Prostate gland (tissue), 2 donors: ENCODE measurements around the gene CACNA1B. TPM values are rescaled to one million over a fixed set of nuclear protein-coding genes. Genes with fewer than 3 reads are reported as not detected.

Experiments
- DNase-seq: peaks from one replicate; pipeline ENCODE4 v3.0.0-alpha.2; 2019; ENCODE audit warnings: low spot score
- H3K27ac ChIP-seq, 2 donors: fragments of 200-600 bp; sonication (generic); 2 replicates each; pipeline ENCODE4 v1.5.1; 2017 to 2019
- H3K27me3 ChIP-seq: fragments of 200-600 bp; sonication (generic); replicated peaks from 2 replicates; pipeline ENCODE4 v1.5.1; 2019; ENCODE audit not compliant: insufficient read depth
- H3K36me3 ChIP-seq, 2 donors: fragments of 200-600 bp; sonication (generic); 1 replicate in 1 of 2; 2 replicates in 1 of 2; pipeline versions ENCODE4 v1.5.1 to v1.8.1; 2017 to 2019
- H3K4me1 ChIP-seq: fragments of 200-600 bp; sonication (generic); replicated peaks from 2 replicates; pipeline ENCODE4 v1.5.1; 2019
- H3K4me3 ChIP-seq, 2 donors: fragments of 200-600 bp; sonication (generic); 2 replicates each; pipeline ENCODE4 v1.5.1; 2017 to 2019
- H3K9me3 ChIP-seq: fragments of 200-600 bp; sonication (generic); 2 replicates; pipeline ENCODE4 v1.5.1; 2017
- CTCF ChIP-seq, 4 experiments: fragments of 200-600 bp in 2 of 4; fragments of 450-650 bp in 2 of 4; sonication (generic) in 2 of 4; IDR thresholded peaks; 1 replicate in 3 of 4; 2 replicates in 1 of 4; pipeline ENCODE4 v1.5.1; 2016 to 2019; ENCODE audit warnings: antibody characterized with exemption in 4 of 4, mild to moderate bottlenecking in 2 of 4, moderate library complexity in 2 of 4
- POLR2A ChIP-seq: fragments of 450-650 bp; IDR thresholded peaks from one replicate; pipeline ENCODE4 v1.6.1; 2016; ENCODE audit warnings: antibody characterized with exemption, mild to moderate bottlenecking
- POLR2AphosphoS5 ChIP-seq: sonication (generic); formaldehyde crosslinking; IDR thresholded peaks from one replicate; pipeline ENCODE4 v1.6.1; 2017; ENCODE audit warnings: antibody characterized with exemption
- WGBS: methylation state at CpG from one replicate; pipeline ENCODE4 v1.1.5; 2018; 5-methylcytosine and 5-hydroxymethylcytosine counted together
- intact Hi-C: fragments of 100-400 bp; cut with DNase I; formaldehyde crosslinking; loops from one replicate; pipeline ENCODE4 v1.14.2; 2022
- total RNA-seq, 2 donors: library from RNA; depleted of rRNA; stranded (reverse); fragments of >200 nt; gene quantifications; one replicate each; pipeline ENCODE4 v1.1.0, GENCODE V29; 2016

Gene CACNA1B
- total RNA-seq, 2 donors from 2014 or later, result 0.36 to 6.0 TPM

DNA sequence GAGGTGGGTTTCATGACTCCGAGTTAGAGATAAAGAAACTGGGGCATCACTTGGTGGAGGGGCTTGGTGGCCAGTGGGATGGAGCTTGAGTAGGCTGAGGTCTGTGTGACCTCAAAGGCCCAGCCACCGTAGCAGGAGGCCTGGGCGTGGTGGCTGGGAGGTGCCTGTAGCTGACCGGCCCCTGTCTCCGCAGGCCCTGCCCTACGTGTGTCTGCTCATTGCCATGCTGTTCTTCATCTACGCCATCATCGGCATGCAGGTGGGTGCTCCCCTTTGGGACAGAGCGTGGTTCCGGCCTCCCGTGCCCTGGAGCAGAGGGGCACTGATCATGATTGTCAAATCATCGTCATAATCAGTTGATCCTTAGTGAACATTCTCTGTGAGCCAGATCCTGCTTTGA lies 196.2 kb downstream of the CACNA1B start:
- Histone ChIP-seq H3K4me3 (no peak overlapping the region), H3K36me3 (no peaks in the 10 kb centered on the region), H3K9me3 (no peaks in the 10 kb centered on the region), H3K27me3 (no peaks in the 10 kb centered on the region), H3K27ac (no peak overlapping the region), H3K4me1 (no peaks in the 10 kb centered on the region)
- 95% methylated on average over 12 of the region's 12 CpGs for WGBS
- TF ChIP-seq POLR2A, result no peak
- no peak for TF ChIP-seq CTCF (IDR thresholded peaks at IDR 0.05)
- no peak for TF ChIP-seq POLR2AphosphoS5
- intact Hi-C loops, result no loop called here
- DNase-seq, result no peak

- Histone ChIP-seq H3K36me3 (no peaks in the 10 kb centered on the region), H3K27ac (no peak overlapping the region), H3K27me3 (no peaks in the 10 kb centered on the region), H3K9me3 (no peaks in the 10 kb centered on the region), H3K4me3 (no peak overlapping the region), H3K4me1 (no peaks in the 10 kb centered on the region)
- no peak for DNase-seq
- WGBS, result 89% methylated on average over 18 of the region's 18 CpGs
- TF ChIP-seq POLR2A (no peak), CTCF (IDR thresholded peaks at IDR 0.05) (no peak), POLR2AphosphoS5 (no peak)
- intact Hi-C loops, result no loop called here
These were observed 196.9 kb downstream of the CACNA1B start for GRCh38 chr9:138074516-138074915.

- no peak for DNase-seq
- H3K9me3 ChIP-seq, result no peaks in the 10 kb centered on the region
- H3K27ac ChIP-seq, result no peak overlapping the region
- no peaks in the 10 kb centered on the region for H3K4me1 ChIP-seq
- WGBS, result 93% methylated on average over 20 of the region's 20 CpGs
- intact Hi-C loops, result no loop called here
- H3K36me3 ChIP-seq, result no peaks in the 10 kb centered on the region
- no peak for TF ChIP-seq POLR2A
- H3K4me3 ChIP-seq, result no peak overlapping the region
- H3K27me3 ChIP-seq, result no peaks in the 10 kb centered on the region
These were observed 197.9 kb downstream of the CACNA1B start for GRCh38 chr9:138075496-138075895.

DNA sequence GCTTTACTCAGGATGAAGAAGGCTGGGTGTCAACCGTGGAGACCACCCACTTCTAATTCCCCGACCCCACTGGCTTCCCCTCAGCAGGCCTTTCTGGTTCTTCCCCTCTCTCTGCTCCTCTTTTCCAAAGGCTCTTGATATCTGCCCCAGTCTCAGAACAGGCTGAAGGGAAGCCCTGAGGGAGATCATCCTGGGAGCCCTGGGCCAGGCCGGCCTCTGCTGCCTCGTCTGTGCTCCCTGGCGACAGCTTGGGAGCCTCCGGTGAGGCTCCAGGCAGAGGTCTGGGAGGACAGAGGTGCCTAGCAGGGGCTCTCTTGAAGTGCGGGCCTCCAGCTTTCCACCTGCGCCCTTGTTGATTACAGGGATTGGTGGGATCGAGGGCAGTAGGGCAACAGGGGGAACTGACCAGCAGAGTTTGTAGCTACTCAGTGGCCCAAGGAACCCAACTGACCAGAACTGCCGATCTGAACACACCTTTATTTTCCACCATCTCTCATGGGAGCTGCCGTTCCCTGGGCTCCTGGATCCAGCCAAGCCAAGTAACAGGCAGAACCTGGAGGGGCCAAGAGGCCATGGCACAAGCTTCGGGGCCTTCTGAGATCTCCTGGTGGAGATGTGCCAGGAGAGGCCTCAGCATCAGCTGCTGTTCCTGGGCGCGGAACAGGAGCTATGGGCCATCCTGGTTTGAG lies 198.5 kb downstream of the CACNA1B start:
- no peaks in the 10 kb centered on the region for H3K9me3 ChIP-seq
- intact Hi-C loops, result no loop called here
- no peaks in the 10 kb centered on the region for H3K4me1 ChIP-seq
- TF ChIP-seq POLR2A (no peak), POLR2AphosphoS5 (no peak), CTCF (IDR thresholded peaks at IDR 0.05) (no peak)
- WGBS, result 86% methylated on average over 14 of the region's 14 CpGs
- DNase-seq, result no peak
- H3K36me3 ChIP-seq, result no peaks in the 10 kb centered on the region
- H3K27ac ChIP-seq, result no peak overlapping the region
- H3K4me3 ChIP-seq, result no peak overlapping the region
- no peaks in the 10 kb centered on the region for H3K27me3 ChIP-seq

DNA sequence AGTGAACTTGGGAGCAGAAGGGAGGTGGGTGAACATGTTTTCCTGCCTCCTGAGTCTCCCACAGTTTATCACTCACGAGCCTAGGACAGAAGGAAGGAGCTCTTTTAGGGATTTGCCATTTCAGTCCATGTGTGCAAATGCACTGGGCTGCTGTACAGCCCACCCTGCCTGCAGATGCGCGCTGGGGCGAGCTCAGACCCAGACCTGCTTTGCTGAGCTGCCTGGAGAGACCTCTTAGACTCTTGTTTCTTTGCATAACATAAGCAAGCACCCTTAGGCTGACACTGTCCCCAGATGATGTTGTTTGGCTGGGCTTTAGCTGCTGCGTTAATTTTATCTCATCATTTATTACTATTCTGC lies 199.0 kb downstream of the CACNA1B start:
- no peaks in the 10 kb centered on the region for H3K4me1 ChIP-seq
- WGBS, result 68% methylated on average over 5 of the region's 5 CpGs
- no peak overlapping the region for H3K4me3 ChIP-seq
- TF ChIP-seq POLR2A, result no peak
- no peak for TF ChIP-seq POLR2AphosphoS5
- no peak for TF ChIP-seq CTCF (IDR thresholded peaks at IDR 0.05)
- no peaks in the 10 kb centered on the region for H3K9me3 ChIP-seq
- no peak overlapping the region for H3K27ac ChIP-seq
- DNase-seq, result no peak
- intact Hi-C loops, result no loop called here
- no peaks in the 10 kb centered on the region for H3K27me3 ChIP-seq
- H3K36me3 ChIP-seq, result no peaks in the 10 kb centered on the region
